Activated B cell treated with CpG ODN at 0.5 μM for 24 hours (primary cell): ENCODE measurements around the gene TCERG1L. TPM values are rescaled to one million over a fixed set of nuclear protein-coding genes. Genes with fewer than 3 reads are reported as not detected.
A peak's percentile ranks its signal among the peaks of the same experiment; 100 is the strongest.

Experiments
- ATAC-seq: fragments of 200-7000 bp; cut with Tn5 transposase; one replicate; pipeline ENCODE4 v1.10.0; 2021; ENCODE audit warnings: low read depth, mild to moderate bottlenecking, moderate library complexity
- CTCF ChIA-PET: fragments of 350-600 bp; sonication (Branson Sonifier 250); formaldehyde crosslinking; loops from one replicate; lab custom pipeline; 2021; ENCODE audit warnings: antibody characterized with exemption; lab: Charles Lee
- POLR2A ChIA-PET: fragments of 350-600 bp; sonication (Branson Sonifier 250); formaldehyde crosslinking; loops from one replicate; lab custom pipeline; 2021; ENCODE audit warnings: antibody characterized with exemption; lab: Charles Lee
- DNase-seq: peaks from one replicate; pipeline ENCODE4 v3.0.0; 2022
- H3K27ac Mint-ChIP-seq: one replicate; pipeline ENCODE4 v1.8.0; 2020; ENCODE audit warnings: mixed read lengths
- H3K27me3 Mint-ChIP-seq: one replicate; pipeline ENCODE4 v1.8.0; 2021; ENCODE audit warnings: mixed read lengths
- H3K36me3 Mint-ChIP-seq: one replicate; pipeline ENCODE4 v1.8.0; 2021; ENCODE audit warnings: low read depth, mixed read lengths
- H3K4me1 Mint-ChIP-seq: one replicate; pipeline ENCODE4 v1.8.0; 2021; ENCODE audit warnings: mixed read lengths
- H3K4me3 Mint-ChIP-seq: one replicate; pipeline ENCODE4 v1.8.0; 2020; ENCODE audit warnings: mild to moderate bottlenecking, mixed read lengths
- H3K9me3 Mint-ChIP-seq: one replicate; pipeline ENCODE4 v1.8.0; 2020; ENCODE audit warnings: mixed read lengths
- CTCF ChIP-seq: fragments of 200-600 bp; IDR thresholded peaks from one replicate; pipeline ENCODE4 v1.8.0; 2022; ENCODE audit warnings: antibody characterized with exemption, mild to moderate bottlenecking
- intact Hi-C: fragments of 100-400 bp; cut with micrococcal nuclease; formaldehyde crosslinking; loops from one replicate; pipeline ENCODE4 v1.15.1; 2024
- total RNA-seq: library from RNA; stranded (reverse); gene quantifications from 2 replicates; pipeline ENCODE4 v1.2.3, GENCODE V29; 2022

TCERG1L gene
- total RNA-seq, 1 donor from 2014 or later = not detected

GRCh38 chr10:131312478-131312836 is 936 bp upstream of the TCERG1L start:
- TF ChIP-seq CTCF = no peak
- Mint-ChIP-seq H3K4me1 (peaks cover 8% of the 10 kb centered on the region), H3K4me3 (no peak overlapping the region), H3K27me3 (peaks cover 40% of the 10 kb centered on the region), H3K36me3 (no peaks in the 10 kb centered on the region), H3K27ac (no peak overlapping the region), H3K9me3 (no peaks in the 10 kb centered on the region)
- intact Hi-C loops = no loop called here
- CTCF ChIA-PET = no interaction called here
- POLR2A ChIA-PET = no interaction called here
- ATAC-seq (no peak), DNase-seq (no peak)

GRCh38 chr10:131311402-131311660 is 190 bp downstream of the TCERG1L start:
- CTCF ChIA-PET = no interaction called here
- Mint-ChIP-seq H3K9me3 (no peaks in the 10 kb centered on the region), H3K27me3 (peaks cover 37% of the 10 kb centered on the region), H3K4me1 (peaks cover 8% of the 10 kb centered on the region), H3K36me3 (no peaks in the 10 kb centered on the region), H3K4me3 (no peak overlapping the region), H3K27ac (no peak overlapping the region)
- DNase-seq (no peak), ATAC-seq (no peak)
- intact Hi-C loops = no loop called here
- POLR2A ChIA-PET = no interaction called here
- TF ChIP-seq CTCF = no peak

- ATAC-seq (no peak), DNase-seq (no peak)
- POLR2A ChIA-PET = no interaction called here
- intact Hi-C loops = no loop called here
- no peaks in the 10 kb centered on the region for H3K36me3 Mint-ChIP-seq
- H3K27me3 Mint-ChIP-seq = peaks cover 36% of the 10 kb centered on the region
- H3K27ac Mint-ChIP-seq = no peak overlapping the region
- peaks cover 8% of the 10 kb centered on the region for H3K4me1 Mint-ChIP-seq
- CTCF ChIA-PET = no interaction called here
- no peak for TF ChIP-seq CTCF
- peak overlapping the region; percentile 67 for H3K4me3 Mint-ChIP-seq
- no peaks in the 10 kb centered on the region for H3K9me3 Mint-ChIP-seq
Measured at GRCh38 chr10:131310551-131311401, 745 bp downstream of the TCERG1L start.

- Mint-ChIP-seq H3K27me3 (peaks cover 33% of the 10 kb centered on the region), H3K9me3 (no peaks in the 10 kb centered on the region), H3K36me3 (no peaks in the 10 kb centered on the region), H3K4me3 (no peak overlapping the region), H3K27ac (no peak overlapping the region), H3K4me1 (peaks cover 8% of the 10 kb centered on the region)
- intact Hi-C loops = no loop called here
- ChIA-PET POLR2A (no interaction called here), CTCF (no interaction called here)
- DNase-seq (no peak), ATAC-seq (no peak)
- no peak for TF ChIP-seq CTCF
Measured at GRCh38 chr10:131310142-131310541, 1.4 kb downstream of the TCERG1L start.

GRCh38 chr10:131300508-131300907 is 11.0 kb downstream of the TCERG1L start:
- DNase-seq (no peak), ATAC-seq (no peak)
- Mint-ChIP-seq H3K36me3 (no peaks in the 10 kb centered on the region), H3K9me3 (peaks cover 20% of the 10 kb centered on the region), H3K4me1 (no peaks in the 10 kb centered on the region), H3K4me3 (no peak overlapping the region), H3K27ac (no peak overlapping the region), H3K27me3 (no peaks in the 10 kb centered on the region)
- ChIA-PET POLR2A (no interaction called here), CTCF (no interaction called here)
- intact Hi-C loops = no loop called here
- TF ChIP-seq CTCF = no peak
